GM19239 (cell line): ENCODE data around the gene TNC.

ENCODE experiments used
- DNase-seq: peaks from one replicate; pipeline ENCODE4 v3.0.0; 2011; ENCODE audit warnings: low spot score; ENCODE audit not compliant: insufficient read length
- FAIRE-seq: peaks from 2 replicates; lab custom pipeline; 2011; peaks lifted over from hg19 to GRCh38; lab: Jason Lieb, UNC

TNC gene

GRCh38 chr9:114988962-114989599 lies 128.9 kb downstream of the TNC start:
- FAIRE-seq, result no peak
- no peak for DNase-seq

- DNase-seq, result no peak
- FAIRE-seq, result no peak
Observed at GRCh38 chr9:114987116-114987515, 130.8 kb downstream of the TNC start.

GRCh38 chr9:114985959-114986501 lies 131.9 kb downstream of the TNC start:
- DNase-seq (no peak), FAIRE-seq (no peak)

- DNase-seq (no peak), FAIRE-seq (no peak)
Observed at GRCh38 chr9:114981063-114981462, 136.9 kb downstream of the TNC start.

- DNase-seq, result no peak
- no peak for FAIRE-seq
Observed at GRCh38 chr9:114973216-114973615, 144.7 kb downstream of the TNC start.

- DNase-seq, result no peak
- FAIRE-seq, result no peak
Observed at GRCh38 chr9:114972510-114973136, 145.3 kb downstream of the TNC start.
